Stimulated activated CD4-positive, alpha-beta T cell treated with anti-CD3 and anti-CD28 coated beads, Interleukin-4, amount 100 ng/mL, for 48 hours (primary cell): ENCODE measurements around the gene GTF3C1.
"Not testable (repeated sequence)": the region's sequence is repeated elsewhere in the genome, so short reads cannot be mapped to it uniquely, and the experiment has no call there.

ENCODE experiments used
- DNase-seq, 2 donors: peaks; one replicate each; pipeline ENCODE4 v3.0.0-alpha.2; 2020; ENCODE audit warnings: low read depth in 2 of 2

GTF3C1 gene

DNA sequence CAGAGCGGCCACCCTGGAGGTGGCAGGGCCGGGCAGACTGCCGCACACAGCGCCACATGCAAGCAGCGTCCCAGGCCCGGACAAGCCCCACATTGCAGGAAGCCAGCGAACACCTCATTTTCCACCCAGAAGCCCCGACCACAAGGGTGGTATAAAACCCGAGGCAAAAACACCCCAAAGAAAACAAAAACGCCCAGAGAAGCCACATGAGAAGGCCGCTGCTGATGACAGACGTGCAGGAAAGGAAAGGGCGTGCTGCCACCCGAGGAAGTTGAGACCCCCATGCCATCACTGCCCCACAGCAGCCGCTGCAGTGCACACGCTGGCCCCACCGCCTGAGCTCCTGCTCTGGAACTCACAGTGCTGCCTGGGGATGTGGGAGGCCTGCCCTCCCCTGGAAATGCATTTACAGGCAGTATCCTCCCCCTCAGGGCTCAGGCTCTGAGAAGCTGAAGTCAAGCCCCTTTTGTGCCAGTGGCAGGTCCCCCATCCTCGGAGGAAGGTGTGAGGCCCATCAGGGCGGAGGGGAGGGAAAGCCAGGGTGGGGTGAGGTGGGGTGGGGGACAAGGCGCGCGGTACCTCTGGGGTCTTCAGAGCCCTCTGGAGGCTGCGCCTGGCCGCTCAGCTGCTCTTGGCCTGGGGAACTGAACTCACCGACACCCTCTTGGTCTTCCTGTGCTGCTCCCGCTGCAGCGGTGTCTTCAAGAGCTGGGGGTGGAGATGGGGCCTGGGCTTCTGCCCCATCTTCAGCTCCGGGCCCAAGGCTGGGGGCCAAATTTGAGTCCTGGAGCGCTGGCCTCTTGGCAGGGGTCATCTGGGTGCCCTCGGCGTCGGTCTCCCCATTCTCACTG lies 85.7 kb downstream of the GTF3C1 start:
- no peak for DNase-seq

DNA sequence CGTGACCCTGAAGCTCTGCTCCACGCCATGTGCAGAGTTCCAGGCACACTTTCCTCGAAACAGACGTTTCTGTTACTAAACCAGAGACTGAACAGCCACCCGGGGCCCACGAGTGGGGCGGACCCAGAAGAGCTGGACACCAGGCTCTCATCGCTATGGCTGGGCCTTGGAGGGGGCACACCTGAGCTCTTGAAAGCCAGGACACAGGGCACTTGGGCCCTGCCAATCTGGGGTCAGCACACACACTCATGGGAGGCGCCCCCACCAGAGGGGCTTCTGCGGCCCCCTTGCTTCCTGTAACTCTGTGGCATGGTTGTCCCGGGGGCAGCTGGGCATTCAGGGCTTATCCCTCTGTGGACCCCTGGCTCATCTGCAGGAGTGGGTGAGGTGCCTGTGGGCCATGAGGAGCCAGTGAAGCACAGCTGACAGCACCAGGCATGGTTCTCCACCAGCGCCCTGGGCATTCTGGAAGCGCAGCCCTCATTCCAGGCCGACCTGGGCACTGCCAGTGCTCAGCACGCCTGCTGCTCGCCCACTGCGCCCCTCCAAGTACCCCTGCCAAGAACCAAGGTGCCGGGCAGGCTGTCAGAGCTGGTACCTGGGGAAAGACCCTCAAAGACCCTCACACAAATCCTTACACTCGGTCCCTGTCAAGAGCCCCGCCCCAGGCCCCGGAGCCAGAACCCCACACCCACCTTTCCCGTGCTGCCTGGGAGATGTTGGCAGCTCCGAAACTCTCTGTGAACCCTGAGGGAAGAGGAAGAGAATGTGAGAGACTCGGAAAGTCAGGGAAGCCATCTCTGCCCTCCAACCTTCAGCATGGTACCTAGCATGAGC lies 86.6 kb downstream of the GTF3C1 start:
- no peak for DNase-seq

DNA sequence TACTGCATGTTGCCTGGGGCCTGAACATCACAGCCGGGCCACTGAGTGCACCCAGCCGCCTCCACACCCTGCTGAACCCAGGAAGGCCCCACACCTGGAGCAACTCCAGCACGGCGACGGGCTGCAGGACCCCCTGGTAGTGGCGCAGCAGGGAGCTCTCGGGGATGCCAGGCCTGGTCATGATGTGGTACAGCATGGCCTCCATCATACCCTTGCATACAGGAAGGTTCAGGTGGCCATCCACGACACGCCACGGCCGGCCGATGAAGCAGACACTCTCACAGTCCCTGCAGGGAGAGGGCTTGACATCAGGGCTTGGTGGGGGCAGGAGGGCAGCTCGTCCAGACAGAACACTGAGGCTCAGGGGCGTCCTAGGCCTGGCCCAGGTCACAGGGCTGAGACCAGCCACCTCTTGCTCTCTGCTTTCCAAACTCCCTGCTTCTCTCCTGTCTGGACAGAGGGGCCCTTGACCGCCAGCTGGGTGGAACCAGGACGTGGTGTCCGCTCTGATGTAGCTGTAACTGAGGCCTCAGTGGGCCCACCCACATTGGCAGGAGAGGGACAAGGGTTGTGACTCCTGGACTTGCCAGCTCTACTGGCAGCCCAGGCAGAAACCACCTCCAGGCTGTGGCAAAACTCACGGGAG lies 87.4 kb downstream of the GTF3C1 start:
- no peak for DNase-seq

DNA sequence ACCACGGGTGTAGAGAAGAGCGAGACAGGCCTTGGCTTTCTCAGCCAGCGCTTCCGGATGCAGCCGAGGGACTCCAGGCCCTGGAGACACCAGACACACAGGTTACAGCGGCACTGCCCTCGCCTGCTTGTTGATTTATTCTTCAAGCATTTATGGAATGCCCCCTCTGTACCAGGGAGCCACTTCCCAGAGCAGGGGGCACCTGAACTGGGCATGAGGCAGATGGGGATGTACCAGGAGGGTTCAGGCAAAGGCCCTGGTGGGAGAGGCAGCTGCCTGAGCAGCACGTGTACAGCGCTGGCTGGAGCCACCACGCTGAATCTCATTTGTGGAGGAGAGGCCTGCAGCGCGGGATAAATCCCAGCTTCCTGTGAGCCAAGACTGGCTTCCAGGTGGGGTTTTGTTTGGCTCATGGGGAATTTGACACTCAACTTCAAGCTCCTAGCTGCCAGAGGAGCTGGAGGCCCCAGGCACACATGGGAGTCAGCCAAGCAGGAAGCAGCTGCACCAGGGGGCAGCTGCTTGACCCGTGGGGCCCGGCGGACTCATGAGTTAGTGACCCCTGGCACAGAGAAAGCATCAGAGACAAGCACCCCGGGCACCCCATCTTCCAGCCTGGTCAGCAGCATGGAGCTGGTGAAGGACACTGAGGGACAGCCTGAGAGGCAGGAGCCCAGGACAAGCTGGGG lies 88.1 kb downstream of the GTF3C1 start:
- no peak for DNase-seq

DNA sequence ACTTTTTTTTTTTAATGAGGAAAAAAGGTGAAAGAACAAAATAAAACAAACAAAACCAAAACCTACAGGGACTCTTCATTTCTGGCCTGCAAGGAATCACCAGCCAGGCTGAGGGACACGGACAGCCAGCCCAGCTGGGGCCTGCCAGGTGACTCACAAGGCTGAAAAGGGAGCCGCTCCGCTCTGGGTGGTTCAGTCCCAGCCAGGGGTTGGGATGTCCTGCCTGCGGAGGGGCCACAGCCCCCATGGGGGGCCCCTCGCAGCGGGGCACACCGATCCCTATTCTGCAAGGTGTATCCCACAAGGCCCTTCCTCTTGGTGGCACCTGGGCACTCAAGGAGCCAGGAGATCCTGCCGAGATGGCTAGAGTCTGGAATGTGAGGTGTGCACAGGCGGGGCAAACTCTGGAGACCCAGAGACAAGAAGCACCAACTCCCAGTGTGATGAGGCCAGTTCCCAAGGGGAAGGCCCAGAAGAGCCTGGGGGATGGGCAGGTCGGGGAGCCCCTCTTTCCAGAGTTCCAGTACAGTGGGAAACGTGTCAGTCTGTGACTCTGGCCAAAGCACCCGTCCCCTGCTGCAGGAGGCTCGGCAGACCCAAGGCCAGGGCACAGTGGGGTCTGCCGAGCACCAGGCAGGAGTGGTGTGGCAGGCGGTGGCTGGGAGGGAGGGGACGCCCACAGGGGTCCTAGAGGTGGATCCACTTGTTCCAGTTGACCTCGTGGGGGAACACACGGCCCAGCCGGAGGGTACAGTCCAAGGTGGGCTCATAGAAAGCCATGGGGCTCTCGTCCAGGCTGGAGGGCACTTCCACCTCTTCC lies 88.8 kb downstream of the GTF3C1 start:
- DNase-seq, result no peak

DNA sequence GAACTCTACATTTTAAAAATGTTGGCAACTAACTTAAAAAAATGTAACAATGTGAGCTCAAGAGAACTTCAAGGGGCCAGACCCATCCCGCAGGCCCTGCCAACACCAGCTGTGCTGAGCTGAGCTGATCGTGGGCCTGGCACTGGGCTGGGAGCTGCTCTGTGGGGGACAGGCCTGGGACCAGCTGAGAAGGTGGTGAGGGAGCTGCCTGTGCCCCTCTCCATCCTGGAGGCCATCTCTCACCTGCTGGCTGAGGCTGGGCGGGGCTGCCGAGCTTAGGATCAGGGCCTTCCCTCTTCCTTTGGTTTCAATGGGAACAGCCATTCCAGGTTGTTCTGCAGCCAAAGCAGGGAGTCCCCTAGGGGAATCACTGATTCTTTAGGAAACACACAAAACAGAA lies 89.5 kb downstream of the GTF3C1 start:
- DNase-seq, result no peak

DNA sequence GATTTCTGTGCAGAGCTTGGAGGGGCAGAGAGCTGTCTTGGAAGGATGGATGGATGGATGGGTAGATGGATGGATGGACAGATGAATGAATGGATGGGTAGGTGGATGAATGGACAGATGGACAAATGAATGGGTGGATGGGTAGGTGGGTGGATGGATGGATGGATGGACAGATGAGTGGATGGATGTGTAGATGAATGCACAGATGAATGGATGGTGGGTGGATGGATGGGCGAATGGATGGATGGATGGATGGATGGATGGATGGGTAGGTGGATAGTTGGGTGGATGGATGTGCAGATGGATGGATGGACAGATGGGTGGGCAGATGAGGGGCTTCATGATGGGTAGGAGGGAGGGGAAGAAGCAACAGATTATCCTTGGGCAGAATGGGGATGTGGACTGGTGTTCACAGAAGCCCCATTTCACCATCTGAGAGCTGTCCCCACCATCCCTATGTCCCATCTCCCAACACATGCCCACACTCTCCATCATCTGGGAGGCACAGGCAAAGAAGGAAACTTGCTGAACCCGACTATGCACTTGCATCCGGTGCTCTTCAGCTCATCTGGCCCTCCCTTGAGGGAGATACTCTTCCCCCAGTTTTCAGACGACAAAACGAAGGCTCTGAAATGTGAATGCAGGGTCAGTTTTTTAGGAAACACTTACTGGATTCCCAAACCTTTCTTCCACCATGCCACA lies 90.6 kb downstream of the GTF3C1 start:
- no peak for DNase-seq

DNA sequence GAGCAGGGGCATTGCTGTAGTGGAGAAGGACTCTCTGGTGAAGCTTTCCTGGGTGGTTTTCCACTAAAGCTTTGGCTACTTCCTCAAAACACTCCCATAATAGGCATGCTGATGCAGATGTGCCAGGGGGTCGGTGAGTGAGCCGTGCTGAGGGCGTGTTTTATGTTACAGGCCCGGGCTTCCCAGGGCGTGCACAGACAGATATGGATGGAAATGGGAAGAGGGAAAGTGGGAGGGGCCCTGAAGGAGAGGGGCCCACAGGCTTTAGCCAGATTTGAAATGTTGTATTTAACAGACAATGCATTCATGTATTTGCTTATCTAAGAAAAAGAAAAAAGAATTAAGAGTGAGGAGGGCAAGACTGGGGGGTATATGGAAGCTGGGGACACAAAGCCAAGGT lies 91.5 kb downstream of the GTF3C1 start:
- no peak for DNase-seq

DNA sequence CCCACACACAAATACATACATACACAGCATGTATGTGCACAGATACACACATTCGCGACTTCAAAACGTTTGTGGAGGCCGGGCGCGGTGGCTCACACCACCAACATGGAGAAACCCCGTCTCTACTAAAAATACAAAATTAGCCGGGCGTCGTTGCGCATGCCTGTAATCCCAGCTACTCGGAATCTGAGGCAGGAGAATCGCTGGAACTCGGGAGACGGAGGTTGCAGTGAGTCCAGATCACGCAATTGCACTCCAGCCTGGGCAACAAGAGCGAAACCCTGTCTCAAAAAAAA lies 92.2 kb downstream of the GTF3C1 start:
- DNase-seq, result not testable (repeated sequence)

DNA sequence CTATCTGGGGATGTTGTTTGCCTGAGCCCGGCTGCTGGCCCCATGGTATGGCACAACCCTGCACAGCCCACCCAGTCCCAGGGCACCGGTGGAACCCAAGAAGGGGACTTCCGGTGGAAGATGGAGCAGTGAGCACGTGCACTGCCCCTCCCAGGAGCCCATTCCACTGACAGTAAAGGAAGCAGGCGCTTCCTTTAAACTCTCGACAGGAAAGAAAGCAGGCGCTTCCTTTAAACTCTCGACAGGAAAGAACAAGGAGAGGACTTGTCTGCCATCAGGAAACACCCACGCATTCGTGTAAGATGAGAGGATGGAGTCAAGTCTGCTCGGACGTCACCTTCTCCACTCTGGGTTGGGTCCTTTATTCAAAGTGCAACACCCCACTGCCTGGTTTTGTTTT lies 94.0 kb downstream of the GTF3C1 start:
- no peak for DNase-seq

DNA sequence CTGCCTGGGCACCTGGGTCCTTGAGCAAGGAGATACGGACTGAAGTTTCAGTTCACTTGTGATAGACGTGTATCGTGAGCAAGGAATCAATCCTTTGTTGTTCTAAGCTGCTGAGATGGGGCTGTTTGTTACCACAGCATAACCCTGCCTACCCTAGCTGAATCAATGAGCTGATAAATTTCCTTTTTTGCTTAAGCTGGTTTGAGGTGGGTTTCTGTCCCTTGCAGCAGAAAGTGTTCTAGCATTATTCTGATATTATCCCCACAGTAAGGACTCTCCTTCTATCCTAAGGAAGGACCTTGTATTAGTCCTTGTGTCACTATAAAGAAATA lies 96.3 kb downstream of the GTF3C1 start:
- no peak for DNase-seq

DNA sequence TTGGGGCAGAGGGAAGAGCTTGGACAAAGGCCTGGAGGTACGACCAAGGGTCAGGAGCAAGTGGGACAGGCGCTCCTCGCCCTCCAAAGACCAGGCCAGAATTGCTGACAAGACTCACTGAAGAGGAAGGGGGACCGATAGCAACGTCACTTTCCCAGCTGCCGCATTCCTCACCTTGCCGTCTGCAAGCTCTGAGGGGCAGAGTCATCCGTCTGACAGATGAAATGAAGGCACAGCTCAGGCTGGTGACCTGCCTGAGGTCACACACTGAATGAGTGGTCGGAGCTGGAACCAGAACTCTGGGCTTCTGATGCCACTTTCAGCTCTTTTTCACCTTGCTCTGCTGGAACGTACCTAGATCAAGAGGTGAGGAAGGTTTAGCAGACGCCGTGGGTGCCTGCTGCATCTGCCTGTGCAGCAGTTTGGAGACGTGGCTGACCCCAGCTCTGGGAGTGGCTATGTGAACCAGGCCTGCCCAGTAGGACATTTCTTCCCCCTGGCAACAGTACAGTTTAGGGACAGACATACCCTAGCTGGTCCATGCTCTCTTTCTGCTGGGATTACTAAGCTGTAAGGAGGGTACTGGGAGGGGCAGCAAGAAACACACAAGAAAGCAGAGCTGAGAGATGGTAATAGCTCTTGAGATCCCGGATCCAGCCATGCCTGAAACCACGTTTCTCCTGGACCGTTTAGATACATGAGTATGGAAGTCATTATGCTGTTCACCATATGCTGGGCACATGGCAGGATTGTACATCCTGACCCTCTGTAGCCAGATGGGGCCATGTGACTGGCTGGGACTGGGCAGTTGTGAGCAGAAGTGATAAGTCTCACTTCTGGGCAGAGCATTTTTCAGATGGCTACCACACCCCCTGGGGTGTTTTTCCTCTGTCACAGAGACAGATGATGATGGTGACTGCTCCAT lies 96.9 kb downstream of the GTF3C1 start:
- no peak for DNase-seq

DNA sequence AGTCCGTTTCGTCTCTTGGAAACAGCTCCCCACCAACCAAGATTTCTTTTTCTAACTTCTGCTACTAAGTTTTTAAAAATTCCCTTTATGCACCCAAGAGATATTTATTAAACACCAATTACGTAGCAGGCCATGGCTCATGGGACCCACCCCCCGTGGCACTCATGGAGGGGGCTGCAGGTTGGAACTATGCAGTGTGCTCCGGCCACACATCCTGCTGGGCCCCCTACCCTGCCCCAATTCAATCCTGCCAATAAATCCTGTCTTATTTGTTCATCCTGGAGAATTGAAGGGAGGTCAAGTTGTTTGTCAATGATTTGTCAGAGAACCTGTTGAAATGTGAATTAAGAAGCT lies 99.5 kb downstream of the GTF3C1 start:
- no peak for DNase-seq

DNA sequence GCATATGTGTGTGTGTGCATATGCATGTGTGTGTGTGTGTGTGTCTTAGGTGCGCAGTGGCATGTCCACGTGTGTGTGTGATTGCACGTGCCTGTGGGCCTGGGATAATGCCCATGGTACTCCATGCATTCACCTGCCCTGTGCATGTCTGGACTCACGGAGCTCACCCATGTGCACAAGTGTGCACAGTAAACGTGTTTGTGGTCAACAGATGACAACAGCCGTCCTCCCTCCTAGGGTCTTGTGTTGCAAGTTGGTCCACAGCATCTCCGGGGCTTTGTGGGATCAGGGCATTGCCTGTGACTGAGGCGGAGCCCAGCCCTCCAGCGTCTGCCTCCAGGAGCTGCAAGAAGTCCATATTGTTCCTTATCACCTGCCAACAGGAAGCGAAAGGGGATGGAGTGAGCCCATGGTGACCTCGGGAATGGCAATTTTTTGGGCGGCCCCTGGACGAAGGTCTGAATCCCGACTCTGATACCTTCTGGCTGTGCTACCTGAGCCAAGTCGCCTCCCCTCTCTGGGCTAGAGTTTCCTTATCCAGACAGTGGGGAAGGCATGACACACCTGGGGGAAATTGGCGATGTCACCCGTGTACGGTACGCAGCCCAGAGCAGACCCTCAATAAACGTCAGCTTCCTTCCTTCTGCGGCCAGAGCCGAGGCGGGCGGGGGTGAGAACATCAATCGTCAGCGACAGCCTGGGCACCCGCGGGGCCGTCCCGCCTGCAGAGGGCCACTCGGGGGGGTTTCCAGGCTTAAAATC lies 100.1 kb downstream of the GTF3C1 start:
- DNase-seq, result peak; percentile 44 to 56

DNA sequence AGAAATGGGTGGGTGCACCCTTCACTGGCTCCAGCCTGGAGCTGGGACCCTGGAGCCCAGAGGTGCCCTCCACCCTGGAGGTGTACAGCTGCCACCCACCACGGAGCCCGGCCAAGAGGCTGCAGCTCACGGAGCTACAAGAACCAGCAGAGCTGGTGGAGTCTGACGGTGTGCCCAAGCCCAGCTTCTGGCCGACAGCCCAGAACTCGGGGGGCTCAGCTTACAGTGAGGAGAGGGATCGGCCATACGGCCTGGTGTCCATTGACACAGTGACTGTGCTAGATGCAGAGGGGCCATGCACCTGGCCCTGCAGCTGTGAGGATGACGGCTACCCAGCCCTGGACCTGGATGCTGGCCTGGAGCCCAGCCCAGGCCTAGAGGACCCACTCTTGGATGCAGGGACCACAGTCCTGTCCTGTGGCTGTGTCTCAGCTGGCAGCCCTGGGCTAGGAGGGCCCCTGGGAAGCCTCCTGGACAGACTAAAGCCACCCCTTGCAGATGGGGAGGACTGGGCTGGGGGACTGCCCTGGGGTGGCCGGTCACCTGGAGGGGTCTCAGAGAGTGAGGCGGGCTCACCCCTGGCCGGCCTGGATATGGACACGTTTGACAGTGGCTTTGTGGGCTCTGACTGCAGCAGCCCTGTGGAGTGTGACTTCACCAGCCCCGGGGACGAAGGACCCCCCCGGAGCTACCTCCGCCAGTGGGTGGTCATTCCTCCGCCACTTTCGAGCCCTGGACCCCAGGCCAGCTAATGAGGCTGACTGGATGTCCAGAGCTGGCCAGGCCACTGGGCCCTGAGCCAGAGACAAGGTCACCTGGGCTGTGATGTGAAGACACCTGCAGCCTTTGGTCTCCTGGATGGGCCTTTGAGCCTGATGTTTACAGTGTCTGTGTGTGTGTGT lies 100.9 kb downstream of the GTF3C1 start:
- no peak for DNase-seq

DNA sequence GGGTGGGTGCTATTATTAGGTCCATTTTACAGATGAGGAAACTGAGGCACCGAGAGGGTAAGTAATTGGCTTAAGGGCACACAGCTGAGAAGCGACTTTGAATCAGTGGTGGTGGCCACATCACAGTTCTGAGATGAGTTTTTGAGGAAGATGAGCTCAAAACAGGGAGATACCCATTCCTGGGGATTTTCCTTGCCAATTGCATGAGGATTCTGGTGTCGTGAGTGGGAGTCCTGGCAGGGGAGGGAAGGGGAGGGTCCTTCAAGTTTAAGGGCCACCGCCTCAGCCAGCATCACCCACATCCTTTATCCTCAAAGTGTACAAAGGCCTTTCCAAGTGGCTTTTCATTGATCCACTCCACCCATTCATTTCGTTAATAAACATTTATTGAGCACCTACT lies 102.4 kb downstream of the GTF3C1 start:
- DNase-seq, result no peak

DNA sequence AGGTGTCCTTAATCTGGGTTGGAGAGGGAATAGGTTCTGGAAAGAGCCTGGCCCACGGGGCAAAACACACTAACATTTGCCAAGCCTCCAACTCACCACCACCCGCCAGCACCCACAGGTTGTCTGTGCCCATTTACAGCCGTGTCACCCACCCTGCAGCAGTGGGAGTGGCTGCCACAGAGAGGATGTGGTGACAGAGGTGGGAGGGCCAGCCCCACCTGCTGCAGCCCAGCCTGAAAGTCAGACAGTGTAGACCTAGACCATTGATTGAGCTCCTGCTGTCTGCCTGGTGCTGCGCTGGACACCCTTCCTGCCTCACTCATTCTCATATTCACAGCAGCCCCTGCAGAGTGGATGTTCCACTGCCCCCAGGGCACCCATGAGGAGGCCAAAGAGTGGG lies 103.0 kb downstream of the GTF3C1 start:
- DNase-seq, result peak in 1 of 2 donors; percentile 26
